Bladder microvascular endothelial cell (primary cell): ENCODE measurements around the gene EREG. TPM values are rescaled to one million over a fixed set of nuclear protein-coding genes. Genes with fewer than 3 reads are reported as not detected.

Experiments used
- total RNA-seq: library from RNA; depleted of rRNA; stranded (reverse); fragments of >200 nt; gene quantifications from 2 replicates; pipeline ENCODE4 v1.2.3, GENCODE V29; 2014

The EREG gene, protein sequence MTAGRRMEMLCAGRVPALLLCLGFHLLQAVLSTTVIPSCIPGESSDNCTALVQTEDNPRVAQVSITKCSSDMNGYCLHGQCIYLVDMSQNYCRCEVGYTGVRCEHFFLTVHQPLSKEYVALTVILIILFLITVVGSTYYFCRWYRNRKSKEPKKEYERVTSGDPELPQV
- under 0.01 TPM in 1 of 2 replicates, not detected in the other for total RNA-seq

GRCh38 chr4:74364652-74365491 lies at the start of gene EREG:
Gene EREG (plus strand): TSS chr4:74365145. CDS start chr4:74365309, 164 bp downstream.

Other genes with a start within 250 kb of the EREG start
- 12.8 and 22.5 TPM in 2 replicates for gene MTHFD2L, start 207.0 kb upstream of the EREG start, total RNA-seq
- not detected in 2 replicates for gene EPGN, start 56.7 kb upstream of the EREG start, total RNA-seq
- 0.19 and 0.32 TPM in 2 replicates for gene AREG, start 80.0 kb downstream of the EREG start, total RNA-seq